Measurements from ENCODE around the gene DNAJC5.

Gene DNAJC5

DNA sequence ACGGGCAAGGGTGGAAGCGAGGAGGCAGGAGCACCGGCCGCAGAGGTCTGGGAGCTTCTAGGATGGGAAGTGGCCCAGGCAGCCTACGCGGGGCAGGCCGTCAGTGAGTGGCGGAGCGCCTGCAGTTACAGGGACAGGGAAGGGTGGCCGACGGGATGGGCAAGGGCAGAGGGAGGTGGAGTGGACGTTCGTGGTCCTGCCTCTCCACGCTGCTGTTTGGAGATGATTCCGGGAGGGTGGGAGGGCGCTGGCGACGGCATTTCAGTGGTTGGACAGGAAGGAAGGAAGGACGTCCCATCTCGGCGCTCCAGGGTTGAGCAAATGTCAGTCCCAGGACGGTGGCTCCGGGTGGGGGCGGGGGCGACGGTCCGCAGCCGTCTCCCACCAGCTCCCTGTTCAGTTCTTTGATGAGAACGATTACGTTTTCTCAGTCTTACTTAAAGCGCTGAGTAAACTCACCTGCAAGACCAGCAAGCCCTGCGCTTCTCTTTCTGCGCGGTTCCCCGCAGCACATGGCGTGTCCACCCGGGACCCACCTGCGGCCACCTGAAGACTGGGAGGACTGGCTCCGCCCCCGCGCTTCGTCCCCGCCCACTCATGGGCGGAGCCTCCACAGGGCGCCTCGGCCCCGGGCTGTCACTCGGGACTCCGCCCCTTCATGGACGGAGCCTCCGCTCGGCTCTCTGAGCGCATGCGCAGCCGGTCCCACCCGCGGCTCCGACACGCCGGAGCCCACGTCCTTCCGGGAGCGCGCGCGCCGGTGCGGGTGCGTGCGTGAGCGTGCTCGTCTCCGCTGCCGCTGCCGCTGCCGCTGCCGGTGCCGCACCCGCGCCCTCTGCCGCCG is at the start of gene DNAJC5:
DNAJC5 (plus strand) TSS at position 769 of the 844 bp plus-strand sequence. CDS start 33,220 bp downstream, outside the sequence.
- peak; percentile 100 for DNase-seq (ENCODE audit: insufficient read length, low spot score)
- TF ChIP-seq, protein P1, sequence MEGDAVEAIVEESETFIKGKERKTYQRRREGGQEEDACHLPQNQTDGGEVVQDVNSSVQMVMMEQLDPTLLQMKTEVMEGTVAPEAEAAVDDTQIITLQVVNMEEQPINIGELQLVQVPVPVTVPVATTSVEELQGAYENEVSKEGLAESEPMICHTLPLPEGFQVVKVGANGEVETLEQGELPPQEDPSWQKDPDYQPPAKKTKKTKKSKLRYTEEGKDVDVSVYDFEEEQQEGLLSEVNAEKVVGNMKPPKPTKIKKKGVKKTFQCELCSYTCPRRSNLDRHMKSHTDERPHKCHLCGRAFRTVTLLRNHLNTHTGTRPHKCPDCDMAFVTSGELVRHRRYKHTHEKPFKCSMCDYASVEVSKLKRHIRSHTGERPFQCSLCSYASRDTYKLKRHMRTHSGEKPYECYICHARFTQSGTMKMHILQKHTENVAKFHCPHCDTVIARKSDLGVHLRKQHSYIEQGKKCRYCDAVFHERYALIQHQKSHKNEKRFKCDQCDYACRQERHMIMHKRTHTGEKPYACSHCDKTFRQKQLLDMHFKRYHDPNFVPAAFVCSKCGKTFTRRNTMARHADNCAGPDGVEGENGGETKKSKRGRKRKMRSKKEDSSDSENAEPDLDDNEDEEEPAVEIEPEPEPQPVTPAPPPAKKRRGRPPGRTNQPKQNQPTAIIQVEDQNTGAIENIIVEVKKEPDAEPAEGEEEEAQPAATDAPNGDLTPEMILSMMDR (IDR thresholded peaks at IDR 0.05; ENCODE audit: insufficient read depth, missing control alignments) = no peak
- FAIRE-seq = no peak

- TF ChIP-seq, protein P1 (IDR thresholded peaks at IDR 0.05; ENCODE audit: insufficient read depth, missing control alignments) = no peak
- no peak for FAIRE-seq
- no peak for DNase-seq (ENCODE audit: insufficient read length, low spot score)
These were observed 48.7 kb upstream of the DNAJC5 start for GRCh38 chr20:63846128-63846771.

- TF ChIP-seq, protein P1 (IDR thresholded peaks at IDR 0.05; ENCODE audit: insufficient read depth, missing control alignments) = no peak
- no peak for DNase-seq (ENCODE audit: insufficient read length, low spot score)
- FAIRE-seq = no peak
These were observed 48.1 kb upstream of the DNAJC5 start for GRCh38 chr20:63846888-63847236.

- FAIRE-seq (no peak), DNase-seq (ENCODE audit: insufficient read length, low spot score) (no peak)
- TF ChIP-seq, protein P1 (IDR thresholded peaks at IDR 0.05; ENCODE audit: insufficient read depth, missing control alignments) = no peak
These were observed 47.5 kb upstream of the DNAJC5 start for GRCh38 chr20:63847237-63848002.

DNA sequence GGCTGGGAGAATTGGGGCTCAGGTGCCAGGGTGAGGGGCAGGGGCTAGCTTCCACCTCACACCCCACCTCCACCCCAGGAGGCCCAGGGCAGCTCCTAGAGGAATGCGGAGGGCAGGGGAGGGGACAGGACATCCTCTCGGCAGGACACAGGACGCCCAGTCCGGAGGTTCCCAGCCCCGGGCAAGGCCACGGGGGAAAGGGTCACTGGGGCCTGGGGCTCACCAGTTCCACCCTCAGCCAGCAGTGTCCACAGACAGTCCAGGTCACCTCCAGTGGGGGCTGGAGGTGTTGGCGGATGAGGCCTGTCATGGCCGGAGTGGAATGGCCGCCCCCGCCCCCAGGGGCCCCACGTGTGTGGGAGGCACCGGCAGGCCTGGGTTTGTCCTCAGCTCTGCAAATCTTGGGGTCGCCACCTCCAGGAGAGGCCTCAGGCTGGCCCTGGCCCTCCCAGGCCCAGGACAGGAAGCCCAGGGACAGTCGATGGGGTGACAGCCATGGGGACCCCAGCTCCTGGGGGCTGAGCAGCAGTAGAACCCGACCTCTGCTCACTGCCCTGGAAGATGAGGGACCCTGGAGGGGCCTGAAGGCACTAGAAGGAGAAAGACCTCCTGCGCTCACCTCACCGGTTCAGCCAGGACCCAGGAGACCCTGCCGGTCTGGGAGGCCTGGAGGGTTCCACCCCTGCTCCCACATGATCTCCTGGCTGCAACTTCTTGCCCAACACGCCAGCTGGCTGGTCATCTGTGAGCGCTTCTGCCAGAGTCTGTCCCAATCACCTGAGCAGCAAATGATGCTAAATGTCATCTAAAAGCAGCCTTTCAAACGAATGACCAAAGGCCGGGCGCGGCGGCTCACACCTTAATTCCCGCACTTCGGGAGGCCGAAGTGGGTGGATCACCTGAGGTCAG is 46.7 kb upstream of the DNAJC5 start:
- DNase-seq (ENCODE audit: insufficient read length, low spot score) (no peak), FAIRE-seq (no peak)

More for the DNA sequence above, 46.7 kb upstream of the DNAJC5 start:
- TF ChIP-seq, protein P1 (IDR thresholded peaks at IDR 0.05; ENCODE audit: insufficient read depth, missing control alignments) = no peak

All from D721Med (cell line).